Measurements from ENCODE around the gene SLC20A1.

SLC20A1 gene

DNA sequence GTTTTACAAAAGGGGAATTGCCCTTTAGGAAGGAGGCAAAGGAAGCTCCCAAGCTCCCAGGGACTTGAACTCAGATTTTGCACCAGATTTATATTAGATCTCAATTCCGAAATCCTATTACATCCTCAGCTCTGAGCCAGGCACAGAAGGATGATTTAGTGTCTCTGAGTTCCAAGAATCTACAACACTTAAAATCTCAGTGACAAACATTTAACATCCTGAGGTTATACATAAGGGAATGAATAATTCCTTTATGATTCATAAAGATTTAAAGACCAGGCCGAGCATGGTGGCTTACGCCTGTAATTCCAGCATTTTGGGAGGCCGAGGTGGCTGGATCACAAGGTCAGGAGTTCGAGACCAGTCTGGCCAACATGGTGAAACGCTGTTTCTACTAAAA is 16.5 kb upstream of the SLC20A1 start:
- TF ChIP-seq, protein P1, sequence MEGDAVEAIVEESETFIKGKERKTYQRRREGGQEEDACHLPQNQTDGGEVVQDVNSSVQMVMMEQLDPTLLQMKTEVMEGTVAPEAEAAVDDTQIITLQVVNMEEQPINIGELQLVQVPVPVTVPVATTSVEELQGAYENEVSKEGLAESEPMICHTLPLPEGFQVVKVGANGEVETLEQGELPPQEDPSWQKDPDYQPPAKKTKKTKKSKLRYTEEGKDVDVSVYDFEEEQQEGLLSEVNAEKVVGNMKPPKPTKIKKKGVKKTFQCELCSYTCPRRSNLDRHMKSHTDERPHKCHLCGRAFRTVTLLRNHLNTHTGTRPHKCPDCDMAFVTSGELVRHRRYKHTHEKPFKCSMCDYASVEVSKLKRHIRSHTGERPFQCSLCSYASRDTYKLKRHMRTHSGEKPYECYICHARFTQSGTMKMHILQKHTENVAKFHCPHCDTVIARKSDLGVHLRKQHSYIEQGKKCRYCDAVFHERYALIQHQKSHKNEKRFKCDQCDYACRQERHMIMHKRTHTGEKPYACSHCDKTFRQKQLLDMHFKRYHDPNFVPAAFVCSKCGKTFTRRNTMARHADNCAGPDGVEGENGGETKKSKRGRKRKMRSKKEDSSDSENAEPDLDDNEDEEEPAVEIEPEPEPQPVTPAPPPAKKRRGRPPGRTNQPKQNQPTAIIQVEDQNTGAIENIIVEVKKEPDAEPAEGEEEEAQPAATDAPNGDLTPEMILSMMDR (IDR thresholded peaks at IDR 0.05; ENCODE audit: insufficient read depth, low read length, poor library complexity, severe bottlenecking): no peak
- no peak for DNase-seq (ENCODE audit: extremely low read depth, insufficient read length)
- H3K36me3 ChIP-seq (ENCODE audit: control insufficient read depth, insufficient read depth, low read length): no peaks in the 10 kb centered on the region
- H3K4me3 ChIP-seq (replicated peaks; ENCODE audit: low read depth, low read length): no peak overlapping the region
- H3K27me3 ChIP-seq (replicated peaks; ENCODE audit: control insufficient read depth, insufficient read depth, low read length): no peaks in the 10 kb centered on the region

GRCh38 chr2:112629823-112630222 is 15.9 kb upstream of the SLC20A1 start:
- no peak overlapping the region for H3K4me3 ChIP-seq (replicated peaks; ENCODE audit: low read depth, low read length)
- no peaks in the 10 kb centered on the region for H3K27me3 ChIP-seq (replicated peaks; ENCODE audit: control insufficient read depth, insufficient read depth, low read length)
- no peak for DNase-seq (ENCODE audit: extremely low read depth, insufficient read length)
- no peaks in the 10 kb centered on the region for H3K36me3 ChIP-seq (ENCODE audit: control insufficient read depth, insufficient read depth, low read length)
- TF ChIP-seq, protein P1 (IDR thresholded peaks at IDR 0.05; ENCODE audit: insufficient read depth, low read length, poor library complexity, severe bottlenecking): no peak

- no peaks in the 10 kb centered on the region for H3K36me3 ChIP-seq (ENCODE audit: control insufficient read depth, insufficient read depth, low read length)
- TF ChIP-seq, protein P1 (IDR thresholded peaks at IDR 0.05; ENCODE audit: insufficient read depth, low read length, poor library complexity, severe bottlenecking): no peak
Measured at GRCh38 chr2:112630268-112630667, 15.5 kb upstream of the SLC20A1 start.

GRCh38 chr2:112633708-112634107 is 12.0 kb upstream of the SLC20A1 start:
- no peaks in the 10 kb centered on the region for H3K36me3 ChIP-seq (ENCODE audit: control insufficient read depth, insufficient read depth, low read length)
- DNase-seq (ENCODE audit: extremely low read depth, insufficient read length): no peak
- peaks cover 2% of the 10 kb centered on the region; the same call in 1 of the 2 replicates for H3K27me3 ChIP-seq (replicated peaks; ENCODE audit: control insufficient read depth, insufficient read depth, low read length)
- TF ChIP-seq, protein P1 (IDR thresholded peaks at IDR 0.05; ENCODE audit: insufficient read depth, low read length, poor library complexity, severe bottlenecking): no peak
- H3K4me3 ChIP-seq (replicated peaks; ENCODE audit: low read depth, low read length): no peak overlapping the region

More at GRCh38 chr2:112630268-112630667, 15.5 kb upstream of the SLC20A1 start:
- no peak for DNase-seq (ENCODE audit: extremely low read depth, insufficient read length)
- Histone ChIP-seq H3K27me3 (replicated peaks; ENCODE audit: control insufficient read depth, insufficient read depth, low read length) (no peaks in the 10 kb centered on the region; the same call in 1 of the 2 replicates), H3K4me3 (replicated peaks; ENCODE audit: low read depth, low read length) (no peak overlapping the region)

GRCh38 chr2:112634153-112634873 is 11.4 kb upstream of the SLC20A1 start:
- Histone ChIP-seq H3K4me3 (replicated peaks; ENCODE audit: low read depth, low read length) (no peak overlapping the region), H3K27me3 (replicated peaks; ENCODE audit: control insufficient read depth, insufficient read depth, low read length) (peaks cover 2% of the 10 kb centered on the region; the same call in 1 of the 2 replicates), H3K36me3 (ENCODE audit: control insufficient read depth, insufficient read depth, low read length) (no peaks in the 10 kb centered on the region)
- TF ChIP-seq, protein P1 (IDR thresholded peaks at IDR 0.05; ENCODE audit: insufficient read depth, low read length, poor library complexity, severe bottlenecking): no peak
- DNase-seq (ENCODE audit: extremely low read depth, insufficient read length): no peak

- TF ChIP-seq, protein P1 (IDR thresholded peaks at IDR 0.05; ENCODE audit: insufficient read depth, low read length, poor library complexity, severe bottlenecking): no peak
- Histone ChIP-seq H3K27me3 (replicated peaks; ENCODE audit: control insufficient read depth, insufficient read depth, low read length) (peaks cover 2% of the 10 kb centered on the region; the same call in 1 of the 2 replicates), H3K36me3 (ENCODE audit: control insufficient read depth, insufficient read depth, low read length) (no peaks in the 10 kb centered on the region), H3K4me3 (replicated peaks; ENCODE audit: low read depth, low read length) (no peak overlapping the region)
- DNase-seq (ENCODE audit: extremely low read depth, insufficient read length): no peak
Measured at GRCh38 chr2:112634874-112635157, 10.9 kb upstream of the SLC20A1 start.
